Esophagus muscularis mucosa (tissue), 4 donors: ENCODE measurements around the gene CTNNA2. TPM values are rescaled to one million over a fixed set of nuclear protein-coding genes. Genes with fewer than 3 reads are reported as not detected.

Experiments used
- DNase-seq: peaks from one replicate; pipeline ENCODE4 v3.0.0-alpha.2; 2017; ENCODE audit errors: extremely low spot score
- H3K27ac ChIP-seq, 4 donors: fragments of 200-600 bp; sonication (generic); replicated peaks in 1 of 4; 1 replicate in 3 of 4; 2 replicates in 1 of 4; pipeline ENCODE4 v1.5.1; 2016 to 2019; ENCODE audit warnings: mild to moderate bottlenecking in 1 of 4
- H3K27me3 ChIP-seq, 4 donors: fragments of 200-600 bp; sonication (generic); one replicate each; pipeline versions ENCODE4 v1.5.1 to v1.6.0; 2016 to 2019
- H3K36me3 ChIP-seq, 4 donors: fragments of 200-600 bp; sonication (generic); one replicate each; pipeline ENCODE4 v1.5.1; 2016 to 2019
- H3K4me1 ChIP-seq, 4 donors: fragments of 200-600 bp; sonication (generic); one replicate each; pipeline ENCODE4 v1.5.1; 2016 to 2019
- H3K4me3 ChIP-seq, 4 donors: fragments of 200-600 bp; sonication (generic); 1 replicate in 2 of 4; 2 replicates in 2 of 4; pipeline ENCODE4 v1.5.1; 2016 to 2019; ENCODE audit warnings: mild to moderate bottlenecking in 4 of 4, moderate library complexity in 1 of 4
- H3K9me3 ChIP-seq, 4 donors: fragments of 200-600 bp; sonication (generic); 1 replicate in 3 of 4; 2 replicates in 1 of 4; pipeline ENCODE4 v1.5.1; 2016 to 2019
- CTCF ChIP-seq, 3 experiments: fragments of 200-600 bp in 2 of 3; fragments of 450-650 bp in 1 of 3; sonication (generic) in 2 of 3; IDR thresholded peaks; one replicate each; pipeline ENCODE4 v1.5.1; 2017 to 2019; ENCODE audit warnings: antibody characterized with exemption in 3 of 3, mild to moderate bottlenecking in 2 of 3, moderate library complexity in 1 of 3
- EP300 ChIP-seq: sonication (generic); formaldehyde crosslinking; IDR thresholded peaks from one replicate; pipeline ENCODE4 v1.6.1; 2017; ENCODE audit warnings: antibody characterized with exemption
- POLR2A ChIP-seq: fragments of 450-650 bp; IDR thresholded peaks from one replicate; pipeline ENCODE4 v1.6.1; 2017; ENCODE audit warnings: antibody characterized with exemption, moderate library complexity, mild to moderate bottlenecking, low read depth
- POLR2AphosphoS5 ChIP-seq, 2 donors: sonication (generic); formaldehyde crosslinking; IDR thresholded peaks; one replicate each; pipeline ENCODE4 v1.6.1; 2017; ENCODE audit warnings: antibody characterized with exemption in 2 of 2
- WGBS: methylation state at CpG from one replicate; pipeline ENCODE4 v1.1.5; 2018; 5-methylcytosine and 5-hydroxymethylcytosine counted together
- intact Hi-C: fragments of 100-400 bp; cut with DNase I; formaldehyde crosslinking; loops from one replicate; pipeline ENCODE4 v1.15.1; 2023
- small RNA-seq, 3 donors: library from RNA; depleted of rRNA; stranded (forward); fragments of <200 nt; gene quantifications; one replicate each; pipeline ENCODE3, GENCODE V24; 2016
- total RNA-seq, 4 donors: library from RNA; depleted of rRNA; stranded (reverse); fragments of >200 nt; gene quantifications; one replicate each; pipeline versions ENCODE4 v1.1.0 to v1.2.1, GENCODE V29; 2016

Gene CTNNA2
- total RNA-seq, 4 donors from 2014 or later = 0.42 to 2.5 (median 1.1) TPM

GRCh38 chr2:80655265-80655664 is 1142.4 kb downstream of the CTNNA2 start:
- intact Hi-C loops = no loop called here
- WGBS = 92% methylated on average over 1 of the region's 1 CpG
- H3K27ac ChIP-seq = no peak overlapping the region
- H3K36me3 ChIP-seq = no peaks in the 10 kb centered on the region
- no peak for TF ChIP-seq CTCF (IDR thresholded peaks at IDR 0.05)
- TF ChIP-seq POLR2A = no peak
- no peak for TF ChIP-seq EP300
- TF ChIP-seq POLR2AphosphoS5 (IDR thresholded peaks at IDR 0.05) = no peak
- DNase-seq = no peak
- H3K4me1 ChIP-seq = no peaks in the 10 kb centered on the region
- no peak overlapping the region for H3K4me3 ChIP-seq
- H3K9me3 ChIP-seq = peaks cover 0 to 17% (median 13%) of the 10 kb centered on the region in 4 donors
- no peaks in the 10 kb centered on the region for H3K27me3 ChIP-seq

GRCh38 chr2:80670763-80671162 is 1157.9 kb downstream of the CTNNA2 start:
- H3K4me1 ChIP-seq = peaks cover 0 to 5% (median 0%) of the 10 kb centered on the region in 4 donors
- no peak overlapping the region for H3K4me3 ChIP-seq
- no peak overlapping the region for H3K27ac ChIP-seq
- H3K9me3 ChIP-seq = no peaks in the 10 kb centered on the region
- TF ChIP-seq POLR2AphosphoS5 (IDR thresholded peaks at IDR 0.05) (no peak), POLR2A (no peak), CTCF (IDR thresholded peaks at IDR 0.05) (no peak), EP300 (no peak)
- no peak for DNase-seq
- H3K27me3 ChIP-seq = no peaks in the 10 kb centered on the region
- H3K36me3 ChIP-seq = no peaks in the 10 kb centered on the region
- intact Hi-C loops = no loop called here
- WGBS = 43% methylated on average over 4 of the region's 4 CpGs

- intact Hi-C loops = no loop called here
- Histone ChIP-seq H3K4me3 (no peak overlapping the region), H3K27ac (no peak overlapping the region), H3K4me1 (no peaks in the 10 kb centered on the region), H3K36me3 (no peaks in the 10 kb centered on the region), H3K9me3 (no peaks in the 10 kb centered on the region), H3K27me3 (no peaks in the 10 kb centered on the region)
- DNase-seq = no peak
- TF ChIP-seq POLR2AphosphoS5 (IDR thresholded peaks at IDR 0.05) (no peak), POLR2A (no peak), CTCF (IDR thresholded peaks at IDR 0.05) (no peak), EP300 (no peak)
Measured at GRCh38 chr2:80687524-80687923, 1174.7 kb downstream of the CTNNA2 start.

- TF ChIP-seq EP300 = no peak
- Histone ChIP-seq H3K36me3 (no peaks in the 10 kb centered on the region), H3K27me3 (no peaks in the 10 kb centered on the region), H3K9me3 (no peaks in the 10 kb centered on the region), H3K4me3 (no peak overlapping the region), H3K27ac (no peak overlapping the region), H3K4me1 (no peaks in the 10 kb centered on the region)
- no peak for DNase-seq
- intact Hi-C loops = no loop called here
- WGBS = 71% methylated on average over 1 of the region's 1 CpG
Measured at GRCh38 chr2:80689106-80689505, 1176.3 kb downstream of the CTNNA2 start.

Small RNA genes within 50 kb of the gene (small RNA-seq; reads per million reads assigned to genes)
- 0 reads per million in 3 donors for gene MIR4264
- gene MIR8080 = 0 reads per million in 3 donors
- 0 reads per million in 3 donors for gene RNU6-561P
